ENCODE data around the gene USP11.

DNA sequence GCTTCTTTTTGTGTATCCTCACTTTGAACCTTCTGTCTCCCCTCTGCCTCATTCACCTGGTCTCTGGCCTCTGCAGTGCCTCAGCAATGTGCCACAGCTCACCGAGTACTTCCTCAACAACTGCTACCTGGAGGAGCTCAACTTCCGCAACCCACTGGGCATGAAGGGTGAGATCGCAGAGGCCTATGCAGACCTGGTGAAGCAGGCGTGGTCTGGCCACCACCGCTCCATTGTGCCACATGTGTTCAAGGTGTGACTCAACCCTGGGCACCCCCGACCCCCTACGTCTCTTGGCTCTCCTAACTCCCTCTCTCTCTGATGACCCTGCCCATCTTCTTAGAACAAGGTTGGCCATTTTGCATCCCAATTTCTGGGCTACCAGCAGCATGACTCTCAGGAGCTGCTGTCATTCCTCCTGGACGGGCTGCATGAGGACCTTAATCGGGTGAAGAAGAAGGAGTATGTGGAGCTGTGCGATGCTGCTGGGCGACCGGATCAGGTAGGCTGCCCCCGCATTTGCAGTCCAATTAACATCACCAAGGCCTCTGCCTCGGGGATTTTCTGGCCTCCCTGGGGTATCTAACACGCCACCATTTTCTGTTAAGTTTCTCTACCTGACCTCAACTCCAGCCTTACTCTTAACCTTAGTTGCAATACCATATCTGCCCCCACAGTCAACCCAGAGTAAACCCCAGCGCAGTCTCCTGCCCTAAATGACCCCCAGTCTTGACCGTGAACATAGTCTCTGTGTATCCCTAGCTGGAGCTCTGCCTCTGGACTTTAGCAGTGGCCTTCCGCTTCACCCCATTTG lies 8.6 kb downstream of the USP11 start:
- TF ChIP-seq, protein P1, sequence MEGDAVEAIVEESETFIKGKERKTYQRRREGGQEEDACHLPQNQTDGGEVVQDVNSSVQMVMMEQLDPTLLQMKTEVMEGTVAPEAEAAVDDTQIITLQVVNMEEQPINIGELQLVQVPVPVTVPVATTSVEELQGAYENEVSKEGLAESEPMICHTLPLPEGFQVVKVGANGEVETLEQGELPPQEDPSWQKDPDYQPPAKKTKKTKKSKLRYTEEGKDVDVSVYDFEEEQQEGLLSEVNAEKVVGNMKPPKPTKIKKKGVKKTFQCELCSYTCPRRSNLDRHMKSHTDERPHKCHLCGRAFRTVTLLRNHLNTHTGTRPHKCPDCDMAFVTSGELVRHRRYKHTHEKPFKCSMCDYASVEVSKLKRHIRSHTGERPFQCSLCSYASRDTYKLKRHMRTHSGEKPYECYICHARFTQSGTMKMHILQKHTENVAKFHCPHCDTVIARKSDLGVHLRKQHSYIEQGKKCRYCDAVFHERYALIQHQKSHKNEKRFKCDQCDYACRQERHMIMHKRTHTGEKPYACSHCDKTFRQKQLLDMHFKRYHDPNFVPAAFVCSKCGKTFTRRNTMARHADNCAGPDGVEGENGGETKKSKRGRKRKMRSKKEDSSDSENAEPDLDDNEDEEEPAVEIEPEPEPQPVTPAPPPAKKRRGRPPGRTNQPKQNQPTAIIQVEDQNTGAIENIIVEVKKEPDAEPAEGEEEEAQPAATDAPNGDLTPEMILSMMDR (IDR thresholded peaks at IDR 0.05; ENCODE audit: low read length): no peak
- no peak for TF ChIP-seq EZH2 (IDR thresholded peaks at IDR 0.05; ENCODE audit: borderline replicate concordance, low read length)
